ENCODE measurements around the gene PLVAP.

PLVAP gene

DNA sequence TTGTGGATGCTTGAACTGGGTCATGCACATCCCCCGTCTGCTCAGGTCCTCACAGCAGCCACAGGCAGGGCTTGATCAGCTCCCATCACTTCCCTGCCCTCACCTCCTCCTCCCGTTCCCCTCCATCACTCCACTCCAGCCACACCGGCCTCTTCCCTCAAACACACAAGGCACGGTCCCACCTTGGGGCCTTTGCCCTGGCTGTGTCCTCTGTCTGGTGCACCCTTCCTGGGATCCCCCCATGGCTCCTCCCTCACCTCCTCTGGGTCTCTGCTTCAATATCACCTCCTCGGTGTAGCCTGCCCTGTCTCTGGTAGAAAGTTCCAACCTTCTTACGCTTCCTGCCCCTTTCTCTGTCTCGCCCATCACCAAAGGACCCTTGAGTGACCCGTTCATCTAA is 23.8 kb downstream of the PLVAP start:
- DNase-seq = no peak

GRCh38 chr19:17352608-17353280 is 24.4 kb downstream of the PLVAP start:
- DNase-seq = no peak

GRCh38 chr19:17351815-17352435 is 25.2 kb downstream of the PLVAP start:
- no peak for DNase-seq

DNA sequence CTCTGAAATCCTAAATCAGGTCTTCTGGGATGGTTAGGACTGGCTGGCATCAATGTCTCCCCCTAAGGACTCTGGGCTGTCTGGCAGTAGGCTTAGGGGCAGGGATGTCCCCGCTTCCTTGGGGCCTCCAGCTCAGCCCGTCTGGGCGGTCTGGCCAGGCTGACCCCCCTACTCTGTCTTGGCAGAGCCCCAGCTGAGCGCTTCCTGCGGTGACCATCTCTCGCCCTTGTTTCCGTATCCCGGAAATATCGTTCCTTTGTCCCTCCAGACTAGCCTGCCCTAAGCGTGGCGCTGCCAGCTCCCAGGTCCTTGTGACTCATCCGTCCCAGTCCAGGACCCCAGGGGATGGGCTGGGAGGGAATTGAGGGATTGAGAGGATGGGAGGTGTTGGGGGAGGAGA is 28.4 kb downstream of the PLVAP start:
- no peak for DNase-seq

GRCh38 chr19:17347877-17348276 is 29.3 kb downstream of the PLVAP start:
- no peak for DNase-seq

GRCh38 chr19:17347361-17347760 is 29.8 kb downstream of the PLVAP start:
- DNase-seq = no peak

- DNase-seq = no peak
Observed at GRCh38 chr19:17346109-17346671, 31.0 kb downstream of the PLVAP start.

DNA sequence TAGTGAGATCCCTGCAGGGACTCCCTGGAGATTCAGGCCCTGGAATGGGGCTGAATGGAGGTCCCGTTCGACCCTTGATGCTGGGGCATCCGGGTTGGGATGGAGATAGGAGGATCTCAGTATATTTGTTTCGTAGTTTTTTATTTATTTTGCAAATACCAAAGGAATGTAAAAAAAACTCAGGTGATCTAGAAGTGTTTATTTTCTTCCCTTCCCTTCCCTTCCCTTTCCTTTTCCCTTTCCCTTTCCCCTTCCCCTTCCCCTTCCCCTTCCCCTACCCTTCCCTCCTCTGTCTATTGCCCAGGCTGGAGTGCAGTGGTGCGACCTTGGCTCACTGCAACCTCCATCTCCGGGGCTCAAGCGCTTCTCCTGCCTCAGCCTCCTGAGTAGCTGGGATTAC is 35.3 kb downstream of the PLVAP start:
- no peak for DNase-seq

- DNase-seq = no peak
Observed at GRCh38 chr19:17341386-17341785, 35.8 kb downstream of the PLVAP start.

GRCh38 chr19:17340871-17341357 is 36.2 kb downstream of the PLVAP start:
- DNase-seq = no peak

- no peak for DNase-seq
Observed at GRCh38 chr19:17340302-17340870, 36.8 kb downstream of the PLVAP start.

DNA sequence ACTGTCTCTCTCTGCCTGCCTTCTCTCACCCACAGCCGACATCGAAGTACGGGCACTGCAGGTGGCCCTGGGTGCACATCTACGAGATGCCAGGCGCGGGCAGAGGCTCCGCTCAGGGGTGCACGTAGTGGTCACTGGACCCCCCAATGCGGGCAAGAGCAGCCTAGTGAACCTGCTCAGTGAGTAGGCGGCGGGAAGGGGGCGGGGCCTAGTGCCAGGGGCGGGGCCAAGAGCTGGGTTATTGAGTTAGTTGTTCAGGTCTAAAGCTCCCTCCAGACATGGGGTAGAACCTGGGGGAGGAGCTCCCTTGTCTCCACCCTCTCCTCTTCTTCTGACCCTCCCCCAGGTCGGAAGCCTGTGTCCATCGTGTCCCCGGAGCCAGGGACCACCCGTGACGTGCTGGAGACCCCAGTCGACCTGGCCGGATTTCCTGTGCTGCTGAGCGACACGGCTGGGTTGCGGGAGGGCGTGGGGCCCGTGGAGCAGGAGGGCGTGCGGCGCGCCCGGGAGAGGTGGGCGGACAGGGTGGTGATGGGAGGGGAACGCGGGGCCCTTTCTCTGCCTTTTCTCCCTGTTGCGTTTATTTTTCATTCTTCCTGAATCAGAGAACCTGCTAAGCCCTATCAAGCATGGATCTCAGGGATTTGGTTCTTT is 37.9 kb downstream of the PLVAP start:
- DNase-seq = no peak

DNA sequence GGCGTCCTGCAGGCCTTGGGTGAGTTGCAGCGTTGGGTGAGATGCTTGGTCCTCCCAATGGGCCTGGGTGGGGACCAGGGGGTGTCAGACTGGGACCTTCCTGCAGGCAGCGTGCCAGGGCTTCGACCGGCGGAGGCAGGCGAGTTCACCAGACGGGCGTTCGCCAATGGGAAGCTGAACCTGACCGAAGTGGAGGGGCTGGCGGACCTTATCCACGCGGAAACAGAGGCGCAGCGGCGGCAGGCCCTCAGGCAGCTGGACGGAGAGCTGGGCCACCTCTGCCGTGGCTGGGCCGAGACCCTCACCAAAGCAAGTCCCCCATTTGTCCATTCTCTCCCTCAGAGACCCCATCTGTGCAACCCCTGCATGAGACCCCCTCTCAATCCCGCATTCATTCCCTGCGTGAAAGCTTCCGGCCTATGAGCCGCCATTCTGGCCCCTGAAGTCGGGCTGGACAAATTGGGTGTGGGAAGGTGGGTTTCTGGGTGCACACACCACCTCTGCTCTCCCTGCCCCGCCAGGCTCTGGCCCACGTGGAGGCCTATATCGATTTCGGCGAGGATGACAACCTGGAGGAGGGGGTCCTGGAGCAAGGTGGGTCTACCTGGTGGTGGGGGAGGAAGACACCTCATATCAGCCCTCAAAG is 38.6 kb downstream of the PLVAP start:
- no peak for DNase-seq

DNA sequence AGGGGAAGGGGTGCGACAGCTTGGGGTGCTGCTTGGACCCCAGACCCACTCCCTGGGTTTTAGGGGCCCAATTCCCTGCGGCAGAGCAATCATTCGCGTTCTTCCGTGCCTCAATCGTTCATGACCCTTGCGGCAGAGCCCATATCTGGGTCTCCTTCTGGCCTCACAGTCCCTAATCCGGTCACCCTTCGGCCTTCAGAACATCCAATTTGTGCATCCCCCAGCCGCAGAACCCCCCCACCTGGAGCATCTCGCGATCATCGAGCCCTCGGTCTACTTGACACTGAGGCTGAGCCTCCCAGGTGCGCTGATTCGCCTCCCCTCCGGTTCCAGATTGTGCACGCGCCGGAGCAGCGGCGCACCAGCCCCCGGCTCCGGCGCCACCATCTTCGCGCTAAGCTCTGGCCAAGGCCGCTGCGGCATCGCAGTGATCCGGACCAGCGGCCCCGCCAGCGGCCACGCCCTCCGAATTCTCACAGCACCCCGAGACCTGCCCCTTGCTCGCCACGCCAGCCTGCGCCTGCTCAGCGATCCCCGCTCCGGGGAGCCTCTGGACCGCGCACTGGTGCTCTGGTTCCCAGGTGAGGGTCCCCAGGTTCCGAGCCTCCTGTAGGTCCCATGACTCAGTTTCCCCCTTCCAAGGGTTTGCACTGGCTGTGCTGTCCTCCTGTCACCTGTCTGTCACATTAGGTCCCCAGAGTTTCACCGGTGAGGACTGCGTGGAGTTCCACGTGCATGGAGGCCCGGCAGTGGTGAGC is 39.3 kb downstream of the PLVAP start:
- DNase-seq = no peak

DNA sequence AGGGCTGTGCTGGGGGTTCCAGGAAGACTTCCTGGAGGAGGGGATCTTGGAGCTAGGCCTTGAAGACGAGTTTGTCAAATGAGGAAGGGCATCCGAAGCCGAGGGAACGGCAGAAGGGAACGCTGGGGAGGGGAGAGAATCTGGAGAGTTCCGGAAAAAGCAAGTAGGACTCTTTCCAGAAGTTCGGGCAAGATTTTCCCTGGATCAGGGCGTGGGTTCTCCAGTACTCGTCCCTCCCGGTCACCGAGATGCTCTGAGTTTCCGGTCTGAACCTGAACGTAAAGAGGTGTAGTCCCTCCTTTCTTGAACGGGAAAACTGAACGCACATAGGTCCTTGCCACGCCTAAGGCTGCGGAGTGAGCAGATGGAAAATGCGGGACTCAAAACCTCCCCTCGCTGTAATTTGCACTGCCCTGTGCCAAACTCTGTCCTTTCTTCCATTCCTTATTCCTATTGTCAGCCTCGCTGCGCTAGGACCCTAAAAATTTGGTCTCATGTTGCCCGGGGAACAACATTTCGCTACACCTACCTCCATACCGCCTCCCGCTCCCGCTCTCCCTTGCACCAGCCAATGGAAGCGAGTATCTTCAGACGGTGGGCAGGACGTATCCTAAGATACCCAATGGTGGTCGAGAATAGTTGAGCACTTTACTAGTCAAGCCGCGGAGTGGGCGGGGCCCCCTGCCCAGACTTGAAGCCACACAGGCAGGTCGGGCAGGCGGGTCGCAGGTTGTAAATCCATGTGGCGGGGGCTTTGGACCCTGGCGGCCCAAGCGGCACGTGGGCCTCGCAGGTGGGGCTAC is 40.1 kb downstream of the PLVAP start, which contains the start of gene GTPBP3:
Gene GTPBP3 (plus strand): TSS at position 682 of the 803 bp plus-strand sequence. CDS start 59 bp downstream, at position 741.
- peak; percentile 97 for DNase-seq

GRCh38 chr19:17335575-17335974 is 41.6 kb downstream of the PLVAP start:
- DNase-seq = no peak

DNA sequence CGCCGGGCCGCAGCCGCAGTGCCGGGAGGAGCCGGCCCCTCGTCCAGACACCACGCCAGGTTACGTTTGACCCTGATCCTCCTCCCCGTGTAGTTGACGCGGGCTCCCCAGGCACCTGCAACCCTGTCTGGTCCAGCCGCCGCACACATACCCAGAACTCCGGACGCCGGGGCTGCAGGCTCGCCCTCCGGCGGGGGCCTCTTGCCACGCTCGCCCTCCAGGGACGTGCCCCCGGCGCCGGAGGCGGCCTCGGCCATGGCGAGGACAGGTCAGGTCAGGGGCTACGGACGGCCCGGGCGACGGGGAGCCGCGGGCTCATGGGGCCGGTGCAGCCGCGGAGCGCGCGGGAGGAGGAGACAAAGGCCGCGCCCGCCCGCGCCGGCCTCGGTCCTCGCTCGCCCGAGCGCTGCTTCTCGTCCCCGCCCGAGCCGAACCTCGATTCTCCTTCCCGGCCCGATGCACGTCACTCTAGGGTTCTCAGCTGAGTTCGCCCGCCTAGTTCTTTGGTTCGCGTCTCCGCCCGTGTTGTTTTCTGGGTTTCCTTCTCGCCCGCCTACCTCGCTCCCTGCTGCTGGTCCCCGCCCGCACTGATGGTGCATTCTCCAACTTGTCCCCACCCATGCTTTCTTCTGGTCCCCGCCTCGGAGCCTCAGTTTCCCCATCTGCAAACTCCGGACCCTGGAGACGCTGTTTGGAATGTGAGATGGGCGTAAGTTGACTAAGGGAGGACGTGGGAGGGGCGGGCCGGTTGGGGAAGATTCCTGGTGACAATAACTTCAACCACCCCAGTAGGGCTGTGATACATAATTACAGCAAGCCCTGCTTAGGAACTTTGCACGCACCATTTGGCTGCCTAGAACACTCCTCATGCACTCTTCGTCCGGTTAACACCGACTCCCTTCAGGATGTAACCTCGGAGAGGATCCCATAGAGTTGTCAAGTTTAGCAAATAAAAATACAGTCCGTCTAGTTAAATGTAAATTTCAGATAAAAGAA is 42.4 kb downstream of the PLVAP start, which contains the start of gene ANO8:
Gene ANO8 (minus strand): TSS at position 442 of the 996 bp plus-strand sequence. CDS start 185 bp downstream, at position 257.
- DNase-seq = peak; percentile 86

GRCh38 chr19:17333611-17334413 is 43.3 kb downstream of the PLVAP start:
- no peak for DNase-seq

All from NCI-H1694 treated with DMSO at 0.1 percent for 48 hours (cell line).